GM21576 (cell line): ENCODE measurements around the gene TAL1.

ENCODE experiments used
- ATAC-seq: cut with Tn5 transposase; IDR thresholded peaks from one replicate; pipeline ENCODE4 v1.9.1; 2021; ENCODE audit warnings: mild to moderate bottlenecking, moderate library complexity; ENCODE audit not compliant: unreplicated experiment

Gene TAL1

GRCh38 chr1:47229886-47230691 lies 1.9 kb downstream of the TAL1 start:
- no peak for ATAC-seq

- ATAC-seq = no peak
Measured at GRCh38 chr1:47229031-47229885, 2.8 kb downstream of the TAL1 start.

- ATAC-seq = no peak
Measured at GRCh38 chr1:47228644-47229030, 3.4 kb downstream of the TAL1 start.

GRCh38 chr1:47227341-47228232 lies 4.4 kb downstream of the TAL1 start:
- no peak for ATAC-seq

- ATAC-seq = no peak
Measured at GRCh38 chr1:47226839-47227215, 5.2 kb downstream of the TAL1 start.

GRCh38 chr1:47226121-47226838 lies 5.7 kb downstream of the TAL1 start:
- ATAC-seq = no peak

GRCh38 chr1:47225430-47226100 lies 6.5 kb downstream of the TAL1 start:
- ATAC-seq = no peak

- ATAC-seq = no peak
Measured at GRCh38 chr1:47224676-47225399, 7.2 kb downstream of the TAL1 start.

- no peak for ATAC-seq
Measured at GRCh38 chr1:47223921-47224675, 7.9 kb downstream of the TAL1 start.

- ATAC-seq = no peak
Measured at GRCh38 chr1:47223174-47223920, 8.7 kb downstream of the TAL1 start.

- ATAC-seq = no peak
Measured at GRCh38 chr1:47222476-47222875, 9.5 kb downstream of the TAL1 start.

- no peak for ATAC-seq
Measured at GRCh38 chr1:47219590-47220220, 12.3 kb downstream of the TAL1 start.

GRCh38 chr1:47219001-47219400 lies 13.0 kb downstream of the TAL1 start:
- no peak for ATAC-seq

GRCh38 chr1:47216278-47217059 lies 15.6 kb downstream of the TAL1 start:
- no peak for ATAC-seq

GRCh38 chr1:47215713-47216112 lies 16.3 kb downstream of the TAL1 start:
- no peak for ATAC-seq

- ATAC-seq = no peak
Measured at GRCh38 chr1:47214549-47214948, 17.5 kb downstream of the TAL1 start.
